PC-3 (cell line): ENCODE measurements around the gene ACAD9. TPM values are rescaled to one million over a fixed set of nuclear protein-coding genes. Genes with fewer than 3 reads are reported as not detected.

Source experiments
- ATAC-seq: fragments of 200-7000 bp; cut with Tn5 transposase; 2 replicates; pipeline ENCODE4 v1.9.1; 2020; ENCODE audit warnings: mild to moderate bottlenecking, moderate library complexity
- BruUV-seq: library from RNA; stranded (reverse); fragments of 400-500 nt; replicated peaks from 2 replicates; lab custom pipeline; 2021; lab: Mats Ljungman, UMichigan
- CTCF ChIA-PET: fragments of 300-600 bp; sonication (Branson Sonifier 250); formaldehyde crosslinking; loops from one replicate; lab custom pipeline; 2022; ENCODE audit warnings: antibody characterized with exemption; lab: Charles Lee
- POLR2A ChIA-PET: fragments of 300-600 bp; sonication (Branson Sonifier 250); formaldehyde crosslinking; loops from one replicate; lab custom pipeline; 2022; ENCODE audit warnings: antibody characterized with exemption; ENCODE audit not compliant: unreplicated experiment; lab: Charles Lee
- DNase-seq: peaks from one replicate; pipeline ENCODE4 v3.0.0-alpha.2; 2015
- H2AFZ ChIP-seq: fragments of 300-600 bp; sonication (generic); 2 replicates; pipeline ENCODE4 v1.6.0; 2016; ENCODE audit warnings: antibody characterized with exemption, low read length
- H3F3A ChIP-seq: fragments of 300-600 bp; sonication (generic); one replicate; pipeline ENCODE4 v1.6.0; 2017; ENCODE audit warnings: antibody characterized with exemption, low read length, control low read depth, mild to moderate bottlenecking; ENCODE audit not compliant: unreplicated experiment
- H3K27ac ChIP-seq: fragments of 300-600 bp; sonication (generic); 2 replicates; pipeline ENCODE4 v1.5.1; 2016; ENCODE audit warnings: mild to moderate bottlenecking, low read length
- H3K27me3 ChIP-seq: fragments of 300-600 bp; sonication (generic); 2 replicates; pipeline ENCODE4 v1.6.1; 2016; ENCODE audit warnings: low read length, mixed read lengths
- H3K36me3 ChIP-seq: fragments of 300-600 bp; sonication (generic); 2 replicates; pipeline ENCODE4 v1.6.1; 2016; ENCODE audit warnings: low read depth, mixed run types, low read length, mixed read lengths
- H3K4me1 ChIP-seq: fragments of 300-600 bp; sonication (generic); 2 replicates; pipeline ENCODE4 v1.5.1; 2016; ENCODE audit warnings: low read length; ENCODE audit not compliant: insufficient read depth
- H3K4me2 ChIP-seq: fragments of 300-600 bp; sonication (generic); 2 replicates; pipeline ENCODE4 v1.6.0; 2016; ENCODE audit warnings: low read length
- H3K4me3 ChIP-seq: fragments of 300-600 bp; sonication (generic); 2 replicates; pipeline ENCODE4 v1.5.1; 2016; ENCODE audit warnings: mild to moderate bottlenecking, low read length, mixed read lengths
- H3K79me2 ChIP-seq: fragments of 300-600 bp; sonication (generic); 2 replicates; pipeline ENCODE4 v1.6.1; 2017; ENCODE audit warnings: low read length, mixed read lengths
- H3K9ac ChIP-seq: fragments of 300-600 bp; sonication (generic); 2 replicates; pipeline ENCODE4 v1.6.0; 2016; ENCODE audit warnings: mild to moderate bottlenecking, low read length
- H3K9me2 ChIP-seq: fragments of 300-600 bp; sonication (generic); replicated peaks from 2 replicates; pipeline ENCODE4 v1.6.1; 2016; ENCODE audit warnings: mixed run types, low read length, mixed read lengths
- H3K9me3 ChIP-seq: fragments of 300-600 bp; sonication (generic); 2 replicates; pipeline ENCODE4 v1.6.1; 2016; ENCODE audit warnings: low read length, mixed read lengths
- H4K20me1 ChIP-seq: fragments of 300-600 bp; sonication (generic); 2 replicates; pipeline ENCODE4 v1.6.1; 2016; ENCODE audit warnings: low read length, mixed read lengths
- EZH2 ChIP-seq: fragments of 300-600 bp; sonication (generic); IDR thresholded peaks from one replicate; pipeline ENCODE4 v1.6.1; 2017; ENCODE audit warnings: antibody characterized with exemption, mild to moderate bottlenecking, low read length; ENCODE audit not compliant: unreplicated experiment
- EZH2phosphoT487 ChIP-seq: fragments of 300-600 bp; sonication (generic); IDR thresholded peaks from 2 replicates; pipeline ENCODE4 v1.6.1; 2018; ENCODE audit warnings: mild to moderate bottlenecking, antibody characterized with exemption, low read length, borderline replicate concordance
- intact Hi-C: fragments of 100-400 bp; cut with micrococcal nuclease; formaldehyde crosslinking; loops from 2 replicates; pipeline ENCODE4 v1.9.0; 2023
- total RNA-seq: library from RNA; depleted of rRNA; stranded (reverse); fragments of >200 nt; gene quantifications from 2 replicates; pipeline ENCODE4 v1.2.3, GENCODE V29; 2014
- TF ChIP-seq, protein P1 (sequence below): fragments of 300-600 bp; sonication (generic); conservative IDR thresholded peaks from 2 replicates; pipeline ENCODE4 v1.5.1; 2017; ENCODE audit warnings: antibody characterized with exemption, low read depth, mild to moderate bottlenecking, low read length

Gene ACAD9
- total RNA-seq, 1 experiment from 2014 or later = 38.6 TPM

DNA sequence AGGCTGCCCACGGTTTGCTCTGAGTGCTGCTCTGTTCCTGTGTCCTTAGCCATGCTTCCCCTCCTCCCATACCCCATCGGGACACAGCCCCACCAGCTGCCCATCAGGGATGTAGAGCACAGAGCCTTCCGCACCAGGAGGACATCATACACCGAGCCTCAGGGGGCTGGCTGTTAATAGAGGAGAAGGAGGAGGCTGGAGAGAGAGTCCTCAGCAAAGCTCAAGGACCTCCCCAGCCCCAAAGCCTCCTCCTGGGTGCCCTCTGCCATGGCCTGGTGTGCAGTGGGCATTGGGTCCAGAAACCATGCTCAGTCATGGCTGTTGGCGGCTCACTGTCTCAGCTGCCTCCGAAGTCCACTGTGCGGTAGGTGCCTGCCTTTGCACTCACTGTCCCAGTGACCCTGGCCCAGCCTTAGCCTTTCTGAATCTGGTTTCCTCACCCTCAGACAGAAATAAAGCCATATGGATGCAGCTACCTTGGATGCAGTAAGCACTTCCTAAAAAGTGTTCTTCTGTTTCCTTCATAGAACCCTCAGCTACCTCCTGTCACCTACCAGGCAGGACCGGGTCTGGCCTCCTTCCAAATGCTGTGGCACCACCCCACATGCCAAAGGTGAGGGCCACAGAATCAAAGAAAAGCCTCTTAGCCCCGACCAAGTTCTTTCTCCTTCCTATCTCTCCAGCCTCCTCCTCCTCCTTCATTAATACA is 53.9 kb downstream of the ACAD9 start:
- no peak overlapping the region for H3K9ac ChIP-seq
- intact Hi-C loops = no loop called here
- H3F3A ChIP-seq = no peaks in the 10 kb centered on the region
- H2AFZ ChIP-seq = no peak overlapping the region
- H3K4me3 ChIP-seq = no peak overlapping the region
- H3K4me2 ChIP-seq = no peak overlapping the region
- H4K20me1 ChIP-seq = no peaks in the 10 kb centered on the region
- ChIA-PET POLR2A (no interaction called here), CTCF (no interaction called here)
- DNase-seq = no peak
- H3K27ac ChIP-seq = no peak overlapping the region
- TF ChIP-seq EZH2phosphoT487 (no peak), EZH2 (no peak)
- TF ChIP-seq, protein P1, sequence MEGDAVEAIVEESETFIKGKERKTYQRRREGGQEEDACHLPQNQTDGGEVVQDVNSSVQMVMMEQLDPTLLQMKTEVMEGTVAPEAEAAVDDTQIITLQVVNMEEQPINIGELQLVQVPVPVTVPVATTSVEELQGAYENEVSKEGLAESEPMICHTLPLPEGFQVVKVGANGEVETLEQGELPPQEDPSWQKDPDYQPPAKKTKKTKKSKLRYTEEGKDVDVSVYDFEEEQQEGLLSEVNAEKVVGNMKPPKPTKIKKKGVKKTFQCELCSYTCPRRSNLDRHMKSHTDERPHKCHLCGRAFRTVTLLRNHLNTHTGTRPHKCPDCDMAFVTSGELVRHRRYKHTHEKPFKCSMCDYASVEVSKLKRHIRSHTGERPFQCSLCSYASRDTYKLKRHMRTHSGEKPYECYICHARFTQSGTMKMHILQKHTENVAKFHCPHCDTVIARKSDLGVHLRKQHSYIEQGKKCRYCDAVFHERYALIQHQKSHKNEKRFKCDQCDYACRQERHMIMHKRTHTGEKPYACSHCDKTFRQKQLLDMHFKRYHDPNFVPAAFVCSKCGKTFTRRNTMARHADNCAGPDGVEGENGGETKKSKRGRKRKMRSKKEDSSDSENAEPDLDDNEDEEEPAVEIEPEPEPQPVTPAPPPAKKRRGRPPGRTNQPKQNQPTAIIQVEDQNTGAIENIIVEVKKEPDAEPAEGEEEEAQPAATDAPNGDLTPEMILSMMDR = no peak
- no peaks in the 10 kb centered on the region for H3K4me1 ChIP-seq
- no peaks in the 10 kb centered on the region for H3K79me2 ChIP-seq
- no peak for ATAC-seq
- H3K9me3 ChIP-seq = no peaks in the 10 kb centered on the region
- no peaks in the 10 kb centered on the region for H3K36me3 ChIP-seq
- no TSS peak for BruUV-seq
- no peaks in the 10 kb centered on the region for H3K9me2 ChIP-seq
- H3K27me3 ChIP-seq = no peaks in the 10 kb centered on the region

DNA sequence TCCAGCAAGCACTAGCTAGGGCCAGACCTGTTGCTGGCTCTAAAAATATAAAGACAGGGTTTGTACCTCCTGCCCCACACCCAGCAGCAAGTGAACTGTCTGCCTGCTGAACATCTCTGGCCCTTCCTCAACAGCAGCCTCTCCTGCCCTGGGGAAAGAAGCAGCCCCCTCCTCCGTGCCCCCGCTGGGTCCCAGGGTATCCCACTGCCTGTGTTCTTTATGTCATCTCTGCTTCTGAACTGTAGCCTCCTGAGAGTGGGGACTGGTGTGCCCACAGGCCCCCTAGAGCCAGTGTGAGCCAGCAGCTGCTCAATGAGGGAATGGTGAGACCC is 54.5 kb downstream of the ACAD9 start:
- POLR2A ChIA-PET = no interaction called here
- Histone ChIP-seq H3K4me3 (no peak overlapping the region), H3K9me3 (no peaks in the 10 kb centered on the region), H4K20me1 (no peaks in the 10 kb centered on the region), H3K9ac (no peak overlapping the region), H3K27ac (no peak overlapping the region), H3K9me2 (no peaks in the 10 kb centered on the region), H3K4me2 (no peak overlapping the region), H3K79me2 (no peaks in the 10 kb centered on the region), H3K27me3 (no peaks in the 10 kb centered on the region), H3K36me3 (no peaks in the 10 kb centered on the region), H3F3A (no peaks in the 10 kb centered on the region), H3K4me1 (no peaks in the 10 kb centered on the region), H2AFZ (no peak overlapping the region)
- TF ChIP-seq EZH2phosphoT487 (no peak), EZH2 (no peak)
- TF ChIP-seq, protein P1 = no peak
- BruUV-seq = no TSS peak
- intact Hi-C loops = no loop called here
- CTCF ChIA-PET = no interaction called here
- DNase-seq = no peak
- ATAC-seq = no peak

DNA sequence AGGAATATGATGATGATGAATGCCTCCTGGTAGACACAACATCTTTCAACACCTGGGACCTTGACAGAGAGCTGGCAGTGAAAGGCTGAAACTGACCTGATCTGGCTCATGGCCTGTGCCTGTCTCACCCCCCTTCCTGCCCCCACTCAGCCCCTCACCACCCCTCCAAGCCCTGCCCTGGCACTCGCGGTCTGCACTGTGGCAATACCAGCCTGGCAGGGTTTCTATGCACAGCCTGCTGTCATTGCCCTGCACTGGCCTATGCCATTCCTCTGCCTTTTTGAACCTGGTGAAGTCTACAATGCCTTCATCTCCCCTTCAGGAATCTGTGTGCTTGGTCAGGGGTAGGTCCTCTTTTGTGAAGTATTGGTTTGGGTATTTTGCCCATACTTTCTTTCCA is 56.5 kb downstream of the ACAD9 start:
- H3K4me2 ChIP-seq = no peak overlapping the region
- no TSS peak for BruUV-seq
- intact Hi-C loops = no loop called here
- H2AFZ ChIP-seq = no peak overlapping the region
- TF ChIP-seq, protein P1 = no peak
- TF ChIP-seq EZH2phosphoT487 (no peak), EZH2 (no peak)
- H3F3A ChIP-seq = no peaks in the 10 kb centered on the region
- no peaks in the 10 kb centered on the region for H3K9me2 ChIP-seq
- no peaks in the 10 kb centered on the region for H3K9me3 ChIP-seq
- no peaks in the 10 kb centered on the region for H3K4me1 ChIP-seq
- no peak overlapping the region for H3K27ac ChIP-seq
- H4K20me1 ChIP-seq = no peaks in the 10 kb centered on the region
- POLR2A ChIA-PET = no interaction called here
- ATAC-seq (no peak), DNase-seq (no peak)
- no peaks in the 10 kb centered on the region for H3K36me3 ChIP-seq
- H3K27me3 ChIP-seq = no peaks in the 10 kb centered on the region
- no peak overlapping the region for H3K4me3 ChIP-seq
- no peaks in the 10 kb centered on the region for H3K79me2 ChIP-seq
- no peak overlapping the region for H3K9ac ChIP-seq
- CTCF ChIA-PET = no interaction called here
